ENCODE data around the gene GRAMD4. TPM values are rescaled to one million over a fixed set of nuclear protein-coding genes. Genes with fewer than 3 reads are reported as not detected.
"Not testable (repeated sequence)": the region's sequence is repeated elsewhere in the genome, so short reads cannot be mapped to it uniquely, and the experiment has no call there.

Gene GRAMD4
- total RNA-seq, 1 donor from 2014 or later = 65.9 TPM

DNA sequence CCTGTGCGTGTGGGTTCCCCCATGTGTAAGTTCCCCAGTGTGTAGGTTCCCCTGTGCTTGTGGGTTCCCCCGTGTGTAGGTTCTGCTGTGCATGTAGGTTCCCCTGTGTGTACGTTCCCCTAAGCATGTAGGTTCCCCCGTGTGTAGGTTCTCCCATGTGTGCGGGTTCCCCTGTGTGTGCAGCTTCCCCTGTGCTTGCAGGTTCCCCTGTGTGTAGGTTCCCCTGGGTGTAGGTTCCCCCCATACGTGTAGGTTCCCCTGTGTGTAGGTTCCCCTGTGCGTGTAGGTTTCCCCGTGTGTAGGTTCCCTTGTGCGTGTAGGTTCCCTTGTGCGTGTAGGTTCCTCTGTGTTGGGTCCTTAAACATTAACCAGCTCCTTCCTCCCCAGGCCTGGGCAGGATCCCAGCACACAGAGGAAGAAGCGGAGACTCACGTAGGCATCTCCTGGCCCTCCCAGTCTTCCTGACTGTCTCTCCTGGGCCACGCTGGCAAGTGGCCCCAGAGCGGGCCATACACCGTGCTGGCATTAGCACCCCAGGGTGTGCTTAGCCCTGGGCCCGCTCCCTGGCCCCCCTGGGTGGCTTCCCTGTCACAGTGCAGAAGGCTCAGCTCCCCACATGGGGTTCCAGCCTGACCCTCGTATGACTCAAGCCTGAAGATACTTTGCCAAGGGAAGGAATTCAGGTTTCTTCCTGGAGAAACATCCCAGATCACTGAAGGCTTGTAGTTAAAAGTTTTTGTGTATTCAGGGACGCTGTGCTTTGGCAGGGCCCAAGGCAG lies 2.8 kb upstream of the GRAMD4 start:
- intact Hi-C loops (cut with micrococcal nuclease) = no loop called here

DNA sequence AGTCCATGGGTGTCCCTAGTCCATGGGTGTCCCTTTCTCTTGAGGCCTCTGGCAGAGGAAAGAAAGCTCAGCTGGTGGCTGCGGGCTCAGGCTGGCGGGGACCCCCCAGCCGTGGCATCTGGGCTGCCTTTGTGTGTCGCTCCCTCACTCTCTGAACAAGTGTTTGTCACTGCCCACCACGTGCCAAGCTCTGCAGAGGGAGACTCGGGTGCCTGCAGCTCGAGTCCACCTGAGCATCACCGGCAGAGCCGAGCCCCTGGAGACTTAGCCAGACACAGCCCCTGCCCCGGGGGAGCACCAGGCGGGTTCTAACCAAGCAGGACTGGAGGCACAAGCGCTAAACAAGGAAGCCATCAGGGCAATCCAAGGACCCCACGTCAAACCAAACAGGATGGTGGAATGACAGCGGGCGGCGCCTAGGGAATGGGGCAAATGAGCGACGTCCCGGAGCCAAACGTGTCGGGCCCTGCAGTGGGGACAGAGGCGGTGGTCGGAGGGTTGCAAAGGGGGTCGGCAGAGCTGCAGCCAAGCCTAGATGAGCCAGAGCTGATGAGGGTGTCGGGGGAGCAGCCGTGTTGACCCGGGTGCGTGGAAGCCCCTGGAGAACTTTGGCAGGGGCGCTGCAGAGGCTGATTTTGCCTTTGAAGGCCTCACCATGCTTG lies 2.1 kb upstream of the GRAMD4 start:
- intact Hi-C loops (cut with micrococcal nuclease) = no loop called here

DNA sequence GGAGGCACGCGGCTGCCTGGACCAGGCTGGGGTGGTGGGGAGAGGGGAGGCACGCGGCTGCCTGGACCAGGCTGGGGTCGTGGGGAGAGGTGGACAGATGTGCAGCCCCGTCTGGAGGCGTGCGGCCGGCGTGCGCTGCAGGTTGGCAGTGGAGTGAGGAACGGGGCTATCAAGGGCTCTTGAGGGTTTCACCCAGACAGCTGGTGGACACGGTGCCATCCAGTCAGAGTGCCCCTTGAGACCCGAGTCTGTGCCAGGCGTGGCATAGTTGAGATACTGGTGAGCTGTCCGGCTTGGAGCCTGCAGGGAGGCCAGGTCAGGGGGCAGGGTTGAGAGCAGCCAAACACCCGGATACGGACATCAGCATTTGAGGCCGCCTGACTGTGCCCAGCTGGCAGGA lies 1.5 kb upstream of the GRAMD4 start:
- intact Hi-C loops (cut with micrococcal nuclease) = no loop called here

DNA sequence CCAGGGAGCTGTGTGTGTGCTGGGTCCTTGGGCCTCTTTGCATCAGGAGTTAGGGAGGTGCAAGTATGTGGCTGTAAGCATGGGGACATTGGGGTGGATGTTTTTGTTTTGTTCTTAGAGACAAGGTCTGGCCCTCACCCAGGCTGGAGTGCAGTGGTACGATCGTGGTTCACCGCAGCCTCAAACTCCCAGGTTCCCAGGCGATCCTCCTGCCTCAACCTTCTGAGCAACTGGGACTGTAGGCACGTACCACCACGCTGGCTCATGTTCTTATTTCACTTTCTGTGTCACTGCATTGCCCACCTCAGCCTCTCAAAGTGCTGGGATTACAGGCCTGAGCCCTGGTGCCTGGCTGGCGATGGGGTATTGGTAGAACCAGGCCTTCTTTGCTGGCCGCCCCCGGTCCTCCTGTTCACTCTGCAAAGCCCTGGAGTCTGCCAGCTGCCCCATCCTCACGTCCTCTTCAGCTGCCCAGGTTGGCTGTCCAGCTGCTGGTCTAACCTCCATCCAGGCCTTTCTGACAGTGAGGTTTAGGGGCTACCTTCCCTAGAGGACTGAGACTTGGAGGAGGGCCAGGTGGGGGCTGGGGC lies 851 bp upstream of the GRAMD4 start:
- intact Hi-C loops (cut with micrococcal nuclease) = no loop called here

DNA sequence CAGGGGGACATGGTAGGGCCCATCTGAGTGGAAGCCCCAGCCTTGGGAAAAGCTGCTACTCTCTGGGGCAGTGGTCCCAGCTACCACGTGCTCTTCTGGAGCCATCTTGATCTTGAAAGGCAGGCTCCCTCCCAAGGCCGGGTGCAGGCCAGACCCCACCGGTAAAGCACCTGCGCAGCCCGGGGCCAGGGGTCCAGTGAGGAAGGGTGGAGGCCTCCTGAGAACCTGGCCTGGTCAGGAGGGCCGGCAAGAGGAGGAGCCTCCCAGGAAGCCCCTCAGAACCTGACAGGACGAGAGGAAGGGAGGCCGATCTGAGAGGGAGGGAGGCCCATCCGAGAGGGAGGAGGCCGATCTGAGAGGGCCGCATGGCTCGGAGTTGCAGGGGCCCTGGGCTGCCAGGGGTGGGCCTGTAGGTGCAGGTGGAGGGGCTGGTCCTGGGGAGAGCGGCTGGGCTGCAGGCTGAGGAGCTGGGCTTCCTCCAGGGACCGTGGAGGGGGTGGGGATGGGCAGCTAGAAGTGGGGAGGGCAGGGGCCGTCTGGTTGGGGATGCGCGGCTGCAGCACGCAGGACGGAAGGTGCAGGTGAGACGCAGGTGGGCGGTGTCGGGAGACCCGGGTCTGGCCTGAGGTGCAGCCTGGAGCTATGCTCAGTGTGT lies 529 bp downstream of the GRAMD4 start:
- intact Hi-C loops (cut with micrococcal nuclease) = no loop called here

DNA sequence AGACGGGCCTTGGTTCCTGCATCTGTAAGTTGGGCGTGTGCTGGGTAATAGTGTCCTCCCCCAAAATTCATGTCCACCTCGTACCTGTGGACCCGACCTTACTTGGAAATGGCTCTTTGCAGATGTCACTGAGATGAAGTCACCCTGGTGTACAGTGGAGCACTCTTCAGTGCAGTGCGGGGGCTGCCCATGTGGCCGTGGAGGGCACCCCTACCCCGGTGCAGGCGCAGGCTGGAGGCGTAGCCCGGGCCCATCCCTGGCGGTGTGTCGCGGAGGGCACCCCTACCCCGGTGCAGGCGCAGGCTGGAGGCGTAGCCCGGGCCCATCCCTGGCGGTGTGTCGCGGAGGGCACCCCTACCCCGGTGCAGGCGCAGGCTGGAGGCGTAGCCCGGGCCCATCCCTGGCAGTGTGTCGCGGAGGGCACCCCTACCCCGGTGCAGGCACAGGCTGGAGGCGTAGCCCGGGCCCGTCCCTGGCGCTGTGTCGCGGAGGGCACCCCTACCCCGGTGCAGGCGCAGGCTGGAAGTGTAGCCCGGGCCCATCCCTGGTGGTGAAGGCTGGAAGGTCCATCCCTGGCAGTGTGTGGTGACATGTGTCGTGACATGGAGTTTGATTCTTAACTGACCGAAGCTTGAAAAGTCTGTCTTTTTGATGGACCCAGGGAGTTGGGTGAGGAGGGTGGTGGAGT lies 1.2 kb downstream of the GRAMD4 start:
- intact Hi-C loops (cut with micrococcal nuclease) = not testable (repeated sequence)

DNA sequence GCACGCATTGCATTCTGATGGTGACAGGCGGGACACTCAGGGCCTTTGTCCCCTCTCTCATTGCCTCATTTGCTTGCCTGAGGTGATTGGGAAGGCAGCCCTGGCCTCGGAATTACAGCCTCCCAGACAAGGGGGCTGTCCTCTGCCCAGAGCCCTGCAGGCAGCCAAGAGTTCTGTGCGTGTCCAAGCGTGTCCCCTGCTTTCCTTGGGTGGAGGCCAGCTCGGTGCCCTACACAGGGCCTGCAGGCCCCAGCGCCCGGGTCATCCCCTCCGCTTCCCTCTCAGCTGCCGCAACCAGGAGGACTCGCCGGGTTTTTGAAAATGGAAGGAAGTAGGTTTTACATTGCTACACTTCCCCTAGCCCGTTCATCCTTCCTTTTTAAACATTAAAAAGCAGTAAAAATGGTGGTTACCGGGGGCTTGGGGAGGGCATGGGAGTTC lies 1.9 kb downstream of the GRAMD4 start:
- intact Hi-C loops (cut with micrococcal nuclease) = no loop called here

DNA sequence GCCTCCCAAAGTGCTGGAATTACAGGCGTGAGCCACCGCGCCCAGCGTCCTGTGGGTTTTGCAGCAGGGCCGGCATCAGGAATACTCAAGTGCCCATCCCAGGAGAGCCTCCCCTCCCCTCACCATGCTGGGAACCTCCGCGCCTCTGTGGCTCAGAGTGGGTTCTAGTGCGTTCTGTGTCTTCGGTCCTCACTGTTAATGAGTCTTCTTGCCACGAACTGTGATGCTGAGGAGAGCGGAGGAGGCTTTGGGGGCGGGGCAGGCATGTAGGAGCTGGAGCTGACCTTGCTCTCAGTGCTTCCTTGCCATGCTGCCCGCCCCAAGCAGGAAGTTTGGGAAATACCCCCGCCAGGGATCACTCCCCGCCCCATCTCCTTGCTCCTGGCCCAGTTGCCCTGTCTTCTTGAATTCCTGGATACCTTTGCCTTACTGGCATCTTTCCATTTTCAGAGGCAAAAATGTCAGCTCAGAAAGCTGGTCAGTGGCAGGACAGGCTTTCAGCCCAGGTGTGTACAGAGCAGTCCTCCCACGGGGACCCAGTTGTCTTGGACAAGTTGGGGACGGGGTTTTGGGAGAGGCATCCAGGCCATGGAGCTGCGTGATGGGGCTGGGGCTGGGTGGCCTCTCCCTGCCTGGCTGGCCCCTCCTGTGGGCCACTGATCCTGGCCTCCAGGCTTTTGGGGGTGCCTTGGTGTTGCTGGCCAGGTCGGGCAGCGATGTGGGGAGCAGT lies 5.1 kb downstream of the GRAMD4 start:
- intact Hi-C loops (cut with micrococcal nuclease) = no loop called here

DNA sequence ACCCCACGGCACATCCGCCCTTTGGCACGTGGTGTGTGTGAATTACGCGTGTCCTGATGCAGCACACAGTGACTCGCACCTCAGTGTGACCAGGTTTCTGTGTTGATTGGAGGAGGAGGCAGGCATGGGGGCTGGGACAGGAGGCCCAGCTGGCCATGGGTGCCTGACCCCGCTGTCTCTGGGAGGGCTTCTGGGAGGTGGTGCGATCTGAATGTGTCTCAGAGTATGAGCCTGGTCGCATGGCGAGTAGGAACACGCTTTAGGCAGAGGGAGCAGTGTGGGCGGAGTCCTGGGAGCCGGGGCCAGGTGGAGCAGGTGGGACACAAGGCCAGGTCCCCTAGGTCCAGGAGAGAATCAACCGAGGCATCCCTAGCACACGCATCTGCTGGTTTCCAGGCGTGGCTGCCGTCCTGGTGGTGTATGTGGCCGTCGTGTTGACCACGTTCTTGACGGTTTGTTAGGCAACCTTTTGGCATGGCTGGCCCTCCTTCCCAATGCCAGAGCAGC lies 5.7 kb downstream of the GRAMD4 start:
- intact Hi-C loops (cut with micrococcal nuclease) = no loop called here

DNA sequence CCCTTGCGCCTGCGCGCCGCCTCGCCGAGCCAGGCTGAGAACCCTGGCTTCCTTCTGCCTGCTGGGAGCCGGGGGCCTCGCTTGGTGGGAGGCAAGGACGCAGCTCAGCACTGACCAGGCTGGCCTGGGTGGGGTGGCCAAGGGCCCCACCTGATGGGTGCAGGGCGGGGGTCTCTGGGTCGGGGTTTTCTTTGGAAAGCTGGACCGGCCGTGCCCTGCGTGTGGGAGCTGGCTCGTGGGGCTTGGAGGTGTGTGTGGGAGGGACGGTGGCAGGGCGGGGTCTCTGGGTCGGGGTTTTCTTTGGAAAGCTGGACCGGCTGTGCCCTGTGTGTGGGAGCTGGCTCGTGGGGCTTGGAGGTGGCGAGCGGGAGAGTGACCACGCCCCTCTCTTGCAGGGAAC lies 6.2 kb downstream of the GRAMD4 start:
- intact Hi-C loops (cut with micrococcal nuclease) = no loop called here

DNA sequence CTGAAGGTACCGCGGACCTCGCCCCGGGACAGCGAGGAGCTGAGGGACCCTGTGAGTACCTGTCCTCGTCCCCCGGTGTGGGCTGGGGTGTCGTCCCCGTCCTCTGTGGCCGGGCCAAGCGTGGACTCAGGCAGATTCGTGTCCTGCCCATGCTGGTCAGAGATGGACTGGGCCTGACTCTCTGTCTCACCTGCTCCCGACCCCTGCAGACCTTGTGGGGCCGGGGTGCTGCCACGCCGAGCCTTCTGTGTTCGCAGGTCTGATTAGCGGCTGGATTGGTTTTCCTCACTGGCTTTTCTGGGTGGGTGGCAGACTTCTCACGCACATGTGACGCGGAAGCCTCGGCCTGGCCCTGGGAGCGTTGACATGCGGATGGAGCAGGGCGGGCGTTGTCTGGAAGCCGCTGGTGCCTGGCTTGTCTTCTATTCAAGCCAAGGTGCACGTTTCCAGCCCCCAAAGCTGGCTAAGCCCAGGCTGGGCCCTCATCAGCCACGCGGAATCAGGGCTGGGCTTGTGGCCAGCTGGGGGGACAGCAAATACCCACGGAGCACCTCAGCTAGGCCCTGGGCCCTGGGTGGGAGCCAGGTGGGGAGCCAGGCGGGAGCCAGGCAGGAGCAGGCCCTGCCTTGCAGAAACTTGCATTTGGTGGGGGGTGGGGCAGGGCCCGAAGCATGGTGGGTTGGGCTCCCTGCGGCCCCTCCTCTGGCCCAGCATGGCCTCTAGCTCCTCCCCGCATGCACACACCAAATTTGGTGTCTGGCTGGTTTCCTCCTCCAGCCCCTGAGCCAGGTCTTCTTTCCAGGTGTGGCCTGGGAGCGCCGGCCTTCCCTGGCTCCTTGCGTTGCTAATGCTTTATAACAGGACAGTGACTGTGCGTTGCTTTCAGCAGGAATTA lies 7.0 kb downstream of the GRAMD4 start:
- intact Hi-C loops (cut with micrococcal nuclease) = no loop called here

DNA sequence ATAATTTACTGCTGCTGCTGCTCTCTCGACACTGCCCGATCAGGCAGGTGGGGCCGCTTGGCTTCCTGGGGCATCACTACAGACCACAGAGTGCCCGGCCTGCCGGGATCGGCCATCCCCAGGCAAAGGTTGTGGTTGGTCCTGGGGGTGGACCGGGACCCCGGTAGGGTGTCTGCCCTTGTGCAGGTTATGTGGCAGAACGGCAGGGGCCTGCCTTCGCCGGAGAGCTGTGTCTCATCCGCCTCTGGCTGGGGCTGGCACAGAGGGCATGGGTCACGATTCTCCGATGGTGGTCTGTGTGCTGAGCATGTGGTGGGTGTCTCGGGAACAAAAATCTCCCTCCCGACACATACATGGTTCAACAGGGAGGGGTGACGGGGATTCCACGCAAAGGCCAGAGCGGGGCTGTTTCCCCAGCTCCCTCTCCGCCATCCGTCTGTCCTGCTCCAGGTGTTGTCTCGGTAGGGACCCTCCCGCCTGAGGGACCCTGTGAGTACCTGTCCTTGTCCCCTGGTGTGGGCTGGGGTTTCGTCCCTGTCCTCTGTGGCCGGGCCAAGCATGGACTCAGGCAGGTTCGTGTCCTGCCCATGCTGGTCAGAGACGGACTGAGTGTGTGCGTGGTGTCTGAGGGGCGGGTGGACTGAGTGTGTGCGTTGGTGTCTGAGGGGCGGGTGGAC lies 7.8 kb downstream of the GRAMD4 start:
- intact Hi-C loops (cut with micrococcal nuclease) = no loop called here

DNA sequence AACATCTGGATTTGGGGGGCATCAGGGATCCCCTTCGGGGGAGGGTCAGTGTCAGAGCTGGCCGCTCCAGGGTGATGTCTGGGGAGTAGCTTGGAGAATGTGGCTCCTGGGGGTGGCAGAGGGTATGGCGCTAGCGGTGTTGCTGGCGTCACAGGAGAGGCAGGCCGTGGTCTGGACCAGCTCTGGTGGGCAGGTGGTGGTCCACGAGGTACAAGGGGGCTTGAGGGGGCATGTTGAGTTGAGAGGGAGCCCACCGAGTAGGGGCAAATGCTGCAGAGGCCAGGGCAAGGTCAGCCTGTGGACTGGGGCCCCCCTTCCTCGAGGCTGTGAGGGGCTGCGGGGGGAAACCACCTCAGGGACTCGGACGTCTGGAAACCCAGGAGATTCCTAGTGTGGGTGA lies 8.6 kb downstream of the GRAMD4 start:
- intact Hi-C loops (cut with micrococcal nuclease) = no loop called here

DNA sequence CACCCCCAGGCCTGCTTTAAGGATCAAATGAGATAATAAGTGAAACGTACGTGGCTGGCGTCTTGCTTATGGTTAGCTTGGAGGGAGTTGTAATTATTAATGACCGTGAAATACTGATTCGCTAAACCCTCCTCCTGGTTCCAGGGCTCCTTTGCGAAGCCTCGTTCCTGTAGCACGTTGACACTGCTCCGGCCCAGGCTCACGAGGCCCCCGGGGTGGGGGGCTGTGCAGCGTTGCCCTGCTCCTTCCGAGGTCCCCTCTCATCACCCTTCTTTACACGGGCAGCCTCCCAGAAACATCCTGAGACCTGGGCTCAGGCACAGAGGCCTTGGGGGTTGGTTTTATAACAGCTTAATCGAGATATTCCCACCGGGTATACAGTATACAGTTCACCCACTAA lies 9.1 kb downstream of the GRAMD4 start:
- intact Hi-C loops (cut with micrococcal nuclease) = no loop called here

DNA sequence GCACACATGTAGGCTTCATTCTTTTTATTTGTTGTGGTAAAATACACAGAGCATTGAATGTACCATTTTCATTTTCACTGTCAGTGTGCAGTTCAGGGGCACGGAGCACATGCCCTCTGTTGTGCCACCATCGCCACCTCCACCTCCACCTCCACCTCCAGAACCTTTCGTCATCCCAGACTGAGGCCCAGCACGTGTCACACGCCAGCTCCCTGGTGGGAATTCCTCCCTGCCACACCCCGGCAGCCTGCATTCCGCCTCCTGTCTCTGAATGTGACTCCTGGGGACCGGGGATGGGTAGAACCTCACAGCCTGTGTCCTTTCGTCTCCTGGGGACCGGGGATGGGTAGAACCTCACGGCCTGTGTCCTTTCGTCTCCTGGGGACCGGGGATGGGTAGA lies 10.9 kb downstream of the GRAMD4 start:
- intact Hi-C loops (cut with micrococcal nuclease) = no loop called here

DNA sequence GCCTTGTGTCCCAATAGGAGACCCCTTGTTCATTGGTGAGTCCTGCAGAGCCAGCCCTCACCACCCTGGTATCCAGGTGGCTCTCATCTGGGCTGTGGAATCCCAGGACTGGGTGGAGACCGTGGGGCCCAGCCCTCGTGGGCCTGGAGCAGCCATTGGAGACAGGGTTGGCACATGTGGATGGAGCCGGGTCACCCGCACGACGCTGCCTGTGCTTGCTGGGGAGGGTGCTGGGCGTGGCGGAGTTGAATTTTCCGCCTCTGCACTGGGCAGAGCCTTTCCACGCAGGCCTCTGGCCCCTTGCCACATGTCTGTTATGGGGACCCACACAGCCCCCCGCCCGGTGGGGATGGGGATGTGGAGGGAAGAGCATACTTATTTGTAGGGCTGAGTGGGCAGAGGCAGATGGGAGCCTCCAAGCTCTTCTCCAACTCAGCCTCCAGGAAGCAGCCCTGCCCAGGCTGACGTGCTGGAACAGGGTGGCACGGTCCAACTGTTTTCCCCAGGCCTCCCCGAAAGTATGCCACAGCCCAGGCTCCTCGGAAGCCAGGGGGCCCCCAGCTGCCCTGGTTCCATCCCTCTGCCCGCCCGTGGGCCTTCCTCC lies 12.6 kb downstream of the GRAMD4 start:
- intact Hi-C loops (cut with micrococcal nuclease) = no loop called here

DNA sequence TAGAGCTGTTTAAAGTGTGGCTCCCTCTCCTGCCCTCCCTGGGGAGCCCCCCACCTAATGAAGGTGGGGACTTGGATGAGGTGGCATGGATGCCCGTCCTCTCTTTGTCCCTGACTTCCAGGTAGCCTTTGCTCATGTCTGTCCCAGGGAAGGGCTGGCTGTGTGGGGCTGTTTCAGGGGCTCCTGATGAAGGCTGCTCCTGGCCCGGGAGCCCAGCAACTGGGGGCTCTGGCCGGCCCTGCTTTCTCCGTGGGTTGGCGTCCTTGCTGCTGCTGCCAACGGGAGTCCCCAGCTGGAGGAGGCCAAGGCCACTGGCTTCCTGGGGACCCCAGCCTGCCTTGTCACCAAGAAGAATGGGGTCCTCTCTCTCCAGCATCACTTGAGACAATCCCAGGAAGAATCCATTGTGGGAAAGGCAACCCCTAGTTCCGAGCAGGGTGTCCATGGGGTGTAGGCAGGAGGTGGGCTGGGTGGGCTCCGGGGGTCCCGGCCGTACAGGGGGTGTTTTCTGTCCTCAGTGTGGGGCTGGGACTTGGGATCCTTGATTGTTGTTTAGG lies 13.2 kb downstream of the GRAMD4 start:
- intact Hi-C loops (cut with micrococcal nuclease) = no loop called here

DNA sequence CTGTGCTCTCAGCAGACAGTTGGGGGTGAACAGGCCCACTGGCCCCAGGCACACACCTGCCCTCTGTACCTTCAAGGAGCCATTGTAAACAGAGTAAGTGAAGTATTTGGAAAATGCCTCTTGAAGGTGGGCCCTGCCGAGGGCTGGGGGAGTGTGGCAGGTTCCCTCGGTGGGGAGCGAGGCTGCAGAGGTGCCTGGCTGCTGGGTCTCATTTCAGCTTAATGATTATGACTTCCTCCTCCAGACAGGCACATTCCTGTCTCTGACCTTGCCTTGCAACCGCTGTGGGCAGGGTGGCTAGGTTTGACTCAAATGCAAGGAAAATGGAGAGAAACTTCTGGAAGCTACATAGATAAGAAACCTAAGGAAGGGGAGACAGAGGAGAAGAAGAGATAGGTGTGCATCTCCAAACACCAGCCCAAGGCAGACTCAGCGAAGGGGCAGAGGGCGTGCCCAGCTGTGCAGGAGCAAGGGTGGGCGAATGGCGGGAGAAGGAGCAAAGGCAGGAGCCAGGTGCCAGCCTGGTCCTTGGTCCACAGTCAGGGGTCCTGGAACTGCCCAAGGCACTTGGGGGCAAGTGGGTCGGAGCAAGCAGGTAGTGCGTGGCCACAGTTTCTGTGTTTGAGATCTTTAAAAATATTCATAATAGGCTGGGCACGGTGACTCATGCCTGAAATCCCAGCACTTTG lies 14.0 kb downstream of the GRAMD4 start:
- intact Hi-C loops (cut with micrococcal nuclease) = no loop called here
